Panc1 (cell line): ENCODE data around the gene CCM2L.

Experiments used
- CTCF ChIP-seq: fragments of 450-650 bp; IDR thresholded peaks from 2 replicates; pipeline ENCODE4 v1.5.1; 2017; ENCODE audit warnings: mild to moderate bottlenecking
- POLR2AphosphoS5 ChIP-seq: IDR thresholded peaks from 2 replicates; pipeline ENCODE4 v1.6.1; 2012; ENCODE audit warnings: mild to moderate bottlenecking, low read depth, low read length, moderate library complexity
- TF ChIP-seq, protein P1 (sequence below), 2 experiments: IDR thresholded peaks; 2 replicates each; pipeline ENCODE4 v1.6.1; 2011 to 2012; ENCODE audit warnings: low read depth in 2 of 2, control low read depth in 1 of 2, low read length in 1 of 2, mild to moderate bottlenecking in 1 of 2, moderate library complexity in 1 of 2; ENCODE audit not compliant: insufficient read depth in 1 of 2

DNA sequence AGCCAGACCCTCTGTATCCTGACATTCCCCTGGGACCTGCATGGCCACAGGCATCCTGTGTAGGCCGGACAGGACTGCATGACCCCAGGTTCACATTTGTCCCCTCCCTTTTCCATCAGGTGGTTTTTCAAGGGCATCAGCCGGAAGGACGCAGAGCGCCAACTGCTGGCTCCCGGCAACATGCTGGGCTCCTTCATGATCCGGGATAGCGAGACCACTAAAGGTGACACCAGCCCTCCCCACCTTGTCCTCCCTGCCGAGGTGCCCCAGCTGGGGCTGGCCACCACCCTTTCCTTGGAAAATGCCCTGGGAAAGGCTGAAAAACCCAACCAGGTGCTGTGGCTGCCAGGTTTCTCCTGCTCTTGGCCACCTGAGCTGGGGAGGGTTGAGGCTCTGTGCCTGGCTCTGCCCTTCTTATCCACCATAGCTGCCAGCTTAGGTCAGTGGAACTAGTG, 69.4 kb downstream of the CCM2L start:
- TF ChIP-seq CTCF (no peak; the same call in 1 of the 2 replicates), POLR2AphosphoS5 (no peak)
- TF ChIP-seq, protein P1, sequence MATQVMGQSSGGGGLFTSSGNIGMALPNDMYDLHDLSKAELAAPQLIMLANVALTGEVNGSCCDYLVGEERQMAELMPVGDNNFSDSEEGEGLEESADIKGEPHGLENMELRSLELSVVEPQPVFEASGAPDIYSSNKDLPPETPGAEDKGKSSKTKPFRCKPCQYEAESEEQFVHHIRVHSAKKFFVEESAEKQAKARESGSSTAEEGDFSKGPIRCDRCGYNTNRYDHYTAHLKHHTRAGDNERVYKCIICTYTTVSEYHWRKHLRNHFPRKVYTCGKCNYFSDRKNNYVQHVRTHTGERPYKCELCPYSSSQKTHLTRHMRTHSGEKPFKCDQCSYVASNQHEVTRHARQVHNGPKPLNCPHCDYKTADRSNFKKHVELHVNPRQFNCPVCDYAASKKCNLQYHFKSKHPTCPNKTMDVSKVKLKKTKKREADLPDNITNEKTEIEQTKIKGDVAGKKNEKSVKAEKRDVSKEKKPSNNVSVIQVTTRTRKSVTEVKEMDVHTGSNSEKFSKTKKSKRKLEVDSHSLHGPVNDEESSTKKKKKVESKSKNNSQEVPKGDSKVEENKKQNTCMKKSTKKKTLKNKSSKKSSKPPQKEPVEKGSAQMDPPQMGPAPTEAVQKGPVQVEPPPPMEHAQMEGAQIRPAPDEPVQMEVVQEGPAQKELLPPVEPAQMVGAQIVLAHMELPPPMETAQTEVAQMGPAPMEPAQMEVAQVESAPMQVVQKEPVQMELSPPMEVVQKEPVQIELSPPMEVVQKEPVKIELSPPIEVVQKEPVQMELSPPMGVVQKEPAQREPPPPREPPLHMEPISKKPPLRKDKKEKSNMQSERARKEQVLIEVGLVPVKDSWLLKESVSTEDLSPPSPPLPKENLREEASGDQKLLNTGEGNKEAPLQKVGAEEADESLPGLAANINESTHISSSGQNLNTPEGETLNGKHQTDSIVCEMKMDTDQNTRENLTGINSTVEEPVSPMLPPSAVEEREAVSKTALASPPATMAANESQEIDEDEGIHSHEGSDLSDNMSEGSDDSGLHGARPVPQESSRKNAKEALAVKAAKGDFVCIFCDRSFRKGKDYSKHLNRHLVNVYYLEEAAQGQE (IDR thresholded peaks at IDR 0.05; ENCODE audit: insufficient read depth in 1 of 2, low read depth in 2 of 2, low read length in 1 of 2) = no peak
